Activated CD4-positive, alpha-beta T cell treated with anti-CD3 and anti-CD28 coated beads, Interleukin-2, amount 10 ng/mL, durations not matched to agents 24 days and 14 days (primary cell): ENCODE data around the gene OSBPL6. TPM values are rescaled to one million over a fixed set of nuclear protein-coding genes. Genes with fewer than 3 reads are reported as not detected.
"Not testable (repeated sequence)": the region's sequence is repeated elsewhere in the genome, so short reads cannot be mapped to it uniquely, and the experiment has no call there.

Source experiments
- DNase-seq: peaks from one replicate; pipeline ENCODE4 v3.0.0; 2022
- H3K27ac Mint-ChIP-seq: one replicate; pipeline ENCODE4 v1.8.0; 2022; ENCODE audit warnings: mild to moderate bottlenecking, mixed read lengths
- H3K27me3 Mint-ChIP-seq: one replicate; pipeline ENCODE4 v1.8.0; 2022; ENCODE audit warnings: mixed read lengths
- H3K36me3 Mint-ChIP-seq: one replicate; pipeline ENCODE4 v1.8.0; 2022; ENCODE audit warnings: low read depth, mild to moderate bottlenecking, mixed read lengths
- H3K4me1 Mint-ChIP-seq: one replicate; pipeline ENCODE4 v1.8.0; 2021; ENCODE audit warnings: mixed read lengths
- H3K4me3 Mint-ChIP-seq: one replicate; pipeline ENCODE4 v1.8.0; 2022; ENCODE audit warnings: mild to moderate bottlenecking, moderate library complexity, mixed read lengths
- H3K9me3 Mint-ChIP-seq: one replicate; pipeline ENCODE4 v1.8.0; 2021; ENCODE audit warnings: mixed read lengths
- intact Hi-C: fragments of 100-400 bp; cut with micrococcal nuclease; formaldehyde crosslinking; loops from one replicate; pipeline ENCODE4 v1.15.1; 2023
- total RNA-seq: library from RNA; stranded (reverse); gene quantifications from 2 replicates; pipeline ENCODE4 v1.2.3, GENCODE V29; 2022

Gene OSBPL6
- total RNA-seq, result 1.1 and 1.5 TPM in 2 replicates

DNA sequence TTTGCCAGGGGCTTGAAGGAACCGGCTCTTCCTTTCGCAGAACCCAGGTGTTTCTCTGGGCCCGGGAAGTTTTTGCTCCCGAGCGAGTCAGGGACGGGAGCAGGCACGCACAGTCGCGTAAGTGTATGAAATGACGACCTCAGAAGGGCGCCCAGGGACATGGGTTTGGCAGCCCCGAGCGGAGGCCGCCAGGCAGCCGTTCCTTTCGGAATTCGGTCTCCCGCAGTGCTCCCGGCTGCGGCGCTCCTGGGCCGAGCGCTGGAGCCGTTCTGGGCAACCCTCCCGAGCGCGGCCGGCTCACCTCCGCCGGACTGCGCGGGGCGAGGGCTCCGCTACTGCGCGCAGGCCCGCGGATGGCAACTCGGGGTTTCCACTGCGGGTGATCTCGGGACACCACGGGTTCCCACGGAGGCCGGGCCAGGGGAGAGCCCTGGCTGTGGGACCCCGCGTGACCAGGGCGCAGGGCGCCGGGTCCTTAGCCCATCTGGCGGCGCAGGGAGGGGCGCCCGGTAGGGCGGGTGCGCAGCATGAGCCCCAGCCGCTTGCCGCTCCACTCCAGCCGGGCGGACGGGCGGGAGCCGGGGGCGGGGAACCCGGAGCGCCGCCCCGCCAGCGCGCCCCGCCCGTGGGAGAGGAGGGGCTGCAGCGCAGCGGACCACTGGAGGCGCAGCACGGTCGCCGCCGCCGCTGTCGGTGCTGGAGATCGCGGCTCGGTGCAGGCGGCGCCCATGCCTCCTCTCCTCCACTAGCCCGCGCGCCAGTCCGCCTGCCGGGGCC, at the start of gene OSBPL6:
Gene OSBPL6, plus strand, starts transcription at position 690 of the 777 bp plus-strand sequence. CDS start 111,673 bp downstream, outside the sequence.
- DNase-seq, result peak; percentile 94
- H3K4me3 Mint-ChIP-seq, result peak within 1 kb of the TSS; percentile 80
- no peaks in the 10 kb centered on the region for H3K9me3 Mint-ChIP-seq
- intact Hi-C loops, result loop anchor here (1.0 to 10.0 kb wide), 3 partner anchors 82 to 221 kb away; partner anchors contain the start of gene RBM45
- peaks cover 8% of the 10 kb centered on the region for H3K4me1 Mint-ChIP-seq
- H3K36me3 Mint-ChIP-seq, result no peaks in the 10 kb centered on the region
- peaks cover 55% of the 10 kb centered on the region for H3K27me3 Mint-ChIP-seq
- H3K27ac Mint-ChIP-seq, result no peak within 1 kb of the TSS

GRCh38 chr2:178152033-178152432, 42.3 kb upstream of the OSBPL6 start:
- Mint-ChIP-seq H3K36me3 (no peaks in the 10 kb centered on the region), H3K9me3 (peaks cover 4% of the 10 kb centered on the region), H3K4me1 (no peaks in the 10 kb centered on the region), H3K4me3 (no peak overlapping the region), H3K27ac (no peak overlapping the region), H3K27me3 (peaks cover 19% of the 10 kb centered on the region)
- intact Hi-C loops, result no loop called here
- no peak for DNase-seq

- Mint-ChIP-seq H3K4me3 (no peak overlapping the region), H3K36me3 (no peaks in the 10 kb centered on the region), H3K9me3 (peaks cover 4% of the 10 kb centered on the region), H3K4me1 (no peaks in the 10 kb centered on the region), H3K27me3 (peaks cover 19% of the 10 kb centered on the region), H3K27ac (no peak overlapping the region)
- intact Hi-C loops, result no loop called here
- no peak for DNase-seq
These were observed 41.8 kb upstream of the OSBPL6 start for GRCh38 chr2:178152542-178152941.

DNA sequence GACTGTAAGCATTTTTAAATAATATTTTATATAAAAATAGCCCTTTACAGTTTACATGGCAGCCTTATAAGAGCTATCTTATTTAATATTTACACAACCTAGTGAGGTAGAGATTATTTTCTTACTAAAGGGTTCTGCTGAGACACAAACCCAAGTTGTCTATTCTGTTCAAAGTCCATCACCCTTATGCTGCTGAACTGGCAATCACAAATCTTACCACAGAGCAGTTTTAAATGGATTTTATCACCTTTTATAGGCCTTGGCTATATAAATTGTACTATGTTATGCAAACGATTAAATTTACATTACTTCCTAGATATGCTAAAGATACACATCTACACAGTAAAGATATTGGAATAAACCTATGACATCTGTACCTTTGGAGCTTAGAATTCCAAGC, 41.3 kb upstream of the OSBPL6 start:
- no peak for DNase-seq
- Mint-ChIP-seq H3K27ac (no peak overlapping the region), H3K27me3 (peaks cover 18% of the 10 kb centered on the region), H3K4me1 (no peaks in the 10 kb centered on the region), H3K36me3 (no peaks in the 10 kb centered on the region), H3K4me3 (no peak overlapping the region), H3K9me3 (peaks cover 4% of the 10 kb centered on the region)
- intact Hi-C loops, result no loop called here

- H3K9me3 Mint-ChIP-seq, H3K4me3 Mint-ChIP-seq, H3K27ac Mint-ChIP-seq, H3K36me3 Mint-ChIP-seq, H3K4me1 Mint-ChIP-seq, intact Hi-C loops, DNase-seq: not testable (repeated sequence)
- H3K27me3 Mint-ChIP-seq, result peaks cover 24% of the 10 kb centered on the region
These were observed 40.4 kb upstream of the OSBPL6 start for GRCh38 chr2:178153878-178154277.

DNA sequence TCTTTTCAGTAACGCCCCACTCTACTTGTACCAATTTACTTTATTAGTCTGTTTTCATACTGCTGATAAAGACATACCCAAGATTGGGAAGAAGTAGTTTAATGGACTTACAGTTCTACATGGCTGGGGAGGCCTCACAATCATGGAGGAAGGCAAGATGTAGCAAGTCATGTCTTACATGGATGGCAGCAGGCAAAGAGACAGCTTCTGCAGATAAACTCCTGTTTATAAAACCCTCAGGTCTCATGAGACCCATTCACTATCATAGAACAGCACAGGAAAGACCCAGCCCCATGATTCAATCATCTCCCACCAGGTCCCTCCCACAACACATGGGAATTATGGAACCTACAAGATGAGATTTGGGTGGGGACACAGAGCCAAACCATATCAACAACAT, 38.8 kb upstream of the OSBPL6 start:
- Mint-ChIP-seq H3K4me1 (no peaks in the 10 kb centered on the region), H3K27ac (no peak overlapping the region), H3K4me3 (no peak overlapping the region), H3K36me3 (no peaks in the 10 kb centered on the region), H3K27me3 (peaks cover 28% of the 10 kb centered on the region), H3K9me3 (peaks cover 4% of the 10 kb centered on the region)
- DNase-seq, result peak; percentile 20
- intact Hi-C loops, result no loop called here

- Mint-ChIP-seq H3K27ac (no peak overlapping the region), H3K27me3 (peaks cover 32% of the 10 kb centered on the region), H3K4me1 (no peaks in the 10 kb centered on the region), H3K4me3 (no peak overlapping the region), H3K36me3 (no peaks in the 10 kb centered on the region), H3K9me3 (peaks cover 4% of the 10 kb centered on the region)
- no peak for DNase-seq
- intact Hi-C loops, result no loop called here
These were observed 36.7 kb upstream of the OSBPL6 start for GRCh38 chr2:178157574-178157973.

GRCh38 chr2:178159966-178160365, 34.3 kb upstream of the OSBPL6 start:
- H3K27ac Mint-ChIP-seq, result no peak overlapping the region
- intact Hi-C loops, result no loop called here

GRCh38 chr2:178160601-178161000, 33.7 kb upstream of the OSBPL6 start:
- Mint-ChIP-seq H3K36me3 (no peaks in the 10 kb centered on the region), H3K4me3 (no peak overlapping the region), H3K9me3 (peaks cover under 1% of the 10 kb centered on the region)

More at GRCh38 chr2:178159966-178160365, 34.3 kb upstream of the OSBPL6 start:
- Mint-ChIP-seq H3K4me3 (no peak overlapping the region), H3K27me3 (peaks cover 33% of the 10 kb centered on the region), H3K36me3 (no peaks in the 10 kb centered on the region), H3K4me1 (peaks cover 3% of the 10 kb centered on the region), H3K9me3 (peaks cover 4% of the 10 kb centered on the region)
- no peak for DNase-seq

DNA sequence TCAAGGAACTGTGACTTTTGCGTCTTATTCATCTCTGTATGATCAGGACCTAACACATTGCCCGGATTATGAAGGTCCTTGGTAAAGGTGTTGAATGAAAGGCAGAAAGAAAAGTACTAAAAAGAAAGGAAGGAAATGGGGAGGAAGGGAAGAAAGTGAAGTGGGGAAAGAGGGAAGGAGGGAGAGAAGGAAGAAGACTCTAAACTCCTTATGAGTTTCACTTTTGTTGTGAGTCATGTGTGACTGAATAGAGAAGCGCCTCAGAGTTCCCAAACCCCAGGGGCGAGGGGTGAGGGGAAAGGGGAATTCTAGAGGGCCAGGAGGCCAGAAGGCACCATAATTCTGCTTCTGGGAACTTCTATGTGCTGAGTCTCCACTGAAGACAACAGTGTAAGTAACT, 30.9 kb upstream of the OSBPL6 start:
- H3K27me3 Mint-ChIP-seq, result peaks cover 25% of the 10 kb centered on the region
- H3K9me3 Mint-ChIP-seq, result no peaks in the 10 kb centered on the region
- H3K27ac Mint-ChIP-seq, result no peak overlapping the region
- DNase-seq, result peak; percentile 40
- no peak overlapping the region for H3K4me3 Mint-ChIP-seq
- intact Hi-C loops, result no loop called here
- H3K36me3 Mint-ChIP-seq, result no peaks in the 10 kb centered on the region
- H3K4me1 Mint-ChIP-seq, result peaks cover 3% of the 10 kb centered on the region

More at GRCh38 chr2:178160601-178161000, 33.7 kb upstream of the OSBPL6 start:
- peak; percentile 32 for DNase-seq
- intact Hi-C loops, result no loop called here
- no peak overlapping the region for H3K27ac Mint-ChIP-seq
- peaks cover 29% of the 10 kb centered on the region for H3K27me3 Mint-ChIP-seq
- peaks cover 3% of the 10 kb centered on the region for H3K4me1 Mint-ChIP-seq

- peaks cover 22% of the 10 kb centered on the region for H3K27me3 Mint-ChIP-seq
These were observed 30.4 kb upstream of the OSBPL6 start for GRCh38 chr2:178163911-178164310.

DNA sequence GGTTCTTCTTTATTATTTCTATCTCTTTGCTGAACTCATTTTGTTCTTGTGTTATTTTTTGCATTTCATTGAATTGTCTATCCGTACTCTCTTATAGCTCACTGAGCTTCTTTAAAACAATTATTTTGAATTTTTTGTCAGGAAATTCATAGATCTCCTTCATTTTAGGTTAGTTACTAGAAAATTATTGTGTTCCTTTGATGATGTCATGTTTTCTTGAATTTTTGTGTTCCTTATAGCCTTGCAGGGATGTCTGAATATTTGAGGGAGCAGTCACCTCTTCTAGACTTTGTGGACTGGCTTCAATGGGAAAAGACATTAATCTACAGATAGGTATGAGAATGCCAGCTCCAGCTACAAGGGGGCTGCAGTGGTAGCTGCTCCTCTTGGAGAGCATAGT, 20.7 kb upstream of the OSBPL6 start:
- Mint-ChIP-seq H3K27me3 (peaks cover 16% of the 10 kb centered on the region), H3K36me3 (no peaks in the 10 kb centered on the region), H3K9me3 (no peaks in the 10 kb centered on the region), H3K4me1 (no peaks in the 10 kb centered on the region), H3K27ac (no peak overlapping the region), H3K4me3 (no peak overlapping the region)
- intact Hi-C loops, result no loop called here
- DNase-seq, result no peak

More at GRCh38 chr2:178163911-178164310, 30.4 kb upstream of the OSBPL6 start:
- H3K27ac Mint-ChIP-seq, result no peak overlapping the region
- intact Hi-C loops, result no loop called here
- no peak overlapping the region for H3K4me3 Mint-ChIP-seq
- peaks cover 3% of the 10 kb centered on the region for H3K4me1 Mint-ChIP-seq
- H3K9me3 Mint-ChIP-seq, result no peaks in the 10 kb centered on the region
- no peaks in the 10 kb centered on the region for H3K36me3 Mint-ChIP-seq
- peak; percentile 15 for DNase-seq

DNA sequence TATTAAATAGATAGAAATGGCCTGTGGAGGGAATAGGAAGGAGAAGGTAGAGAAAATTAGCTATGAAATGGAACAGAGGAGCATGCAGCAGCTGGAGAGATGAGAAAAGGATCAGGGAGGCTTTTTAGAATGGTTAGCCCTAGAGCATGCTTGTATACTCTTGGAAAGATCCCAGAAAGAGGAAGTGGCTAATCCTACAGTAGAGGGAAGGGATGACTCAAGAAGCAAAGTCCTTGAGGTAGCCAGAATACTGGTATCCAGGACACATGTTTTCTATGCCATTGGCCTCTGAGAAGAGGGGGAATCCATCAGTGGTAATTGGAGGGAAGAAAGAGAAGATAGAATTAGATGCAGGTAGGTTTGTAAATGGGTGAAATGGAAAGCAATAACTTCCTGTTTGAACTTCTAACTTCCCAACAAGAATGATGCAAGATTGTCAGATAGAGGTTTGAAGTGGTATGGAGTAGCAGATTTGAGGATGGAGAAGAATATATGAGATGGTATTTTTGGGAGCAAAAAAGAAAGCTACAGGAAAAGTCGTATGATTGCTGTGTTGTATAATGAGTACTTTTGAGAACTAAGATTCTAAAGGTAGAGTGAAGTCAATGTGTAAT, 17.1 kb upstream of the OSBPL6 start:
- Mint-ChIP-seq H3K4me1 (no peaks in the 10 kb centered on the region), H3K9me3 (no peaks in the 10 kb centered on the region), H3K27me3 (peaks cover 15% of the 10 kb centered on the region), H3K27ac (no peak overlapping the region), H3K36me3 (no peaks in the 10 kb centered on the region), H3K4me3 (no peak overlapping the region)
- DNase-seq, result no peak
- intact Hi-C loops, result no loop called here

GRCh38 chr2:178180648-178181047, 13.7 kb upstream of the OSBPL6 start:
- H3K27me3 Mint-ChIP-seq, result peaks cover 13% of the 10 kb centered on the region
- H3K36me3 Mint-ChIP-seq, H3K9me3 Mint-ChIP-seq, H3K4me3 Mint-ChIP-seq, H3K27ac Mint-ChIP-seq, intact Hi-C loops, H3K4me1 Mint-ChIP-seq: not testable (repeated sequence)
- peak; percentile 8 for DNase-seq
